T-helper 1 cell treated with Interleukin-12 subunit alpha and Interleukin-12 subunit beta and Interleukin-4 antibody, amounts not matched to agents 30 μg/mL and 1 μg/mL, for 36 hours (primary cell): Measurements from ENCODE around the gene STK32C.
A peak's percentile ranks its signal among the peaks of the same experiment; 100 is the strongest.
"Not testable (repeated sequence)": the region's sequence is repeated elsewhere in the genome, so short reads cannot be mapped to it uniquely, and the experiment has no call there.

Source experiments
- H3K27ac Mint-ChIP-seq: one replicate; pipeline ENCODE4 v1.8.0; 2021; ENCODE audit warnings: mild to moderate bottlenecking, mixed read lengths
- H3K27me3 Mint-ChIP-seq: one replicate; pipeline ENCODE4 v1.8.0; 2021; ENCODE audit warnings: low read depth, mixed read lengths
- H3K36me3 Mint-ChIP-seq: one replicate; pipeline ENCODE4 v1.8.0; 2021; ENCODE audit warnings: low read depth, mixed read lengths
- H3K4me1 Mint-ChIP-seq: one replicate; pipeline ENCODE4 v1.8.0; 2021; ENCODE audit warnings: low read depth, mixed read lengths
- H3K4me3 Mint-ChIP-seq: one replicate; pipeline ENCODE4 v1.8.0; 2021; ENCODE audit warnings: mild to moderate bottlenecking, moderate library complexity, mixed read lengths
- H3K9me3 Mint-ChIP-seq: one replicate; pipeline ENCODE4 v1.8.0; 2021; ENCODE audit warnings: mixed read lengths

STK32C gene

DNA sequence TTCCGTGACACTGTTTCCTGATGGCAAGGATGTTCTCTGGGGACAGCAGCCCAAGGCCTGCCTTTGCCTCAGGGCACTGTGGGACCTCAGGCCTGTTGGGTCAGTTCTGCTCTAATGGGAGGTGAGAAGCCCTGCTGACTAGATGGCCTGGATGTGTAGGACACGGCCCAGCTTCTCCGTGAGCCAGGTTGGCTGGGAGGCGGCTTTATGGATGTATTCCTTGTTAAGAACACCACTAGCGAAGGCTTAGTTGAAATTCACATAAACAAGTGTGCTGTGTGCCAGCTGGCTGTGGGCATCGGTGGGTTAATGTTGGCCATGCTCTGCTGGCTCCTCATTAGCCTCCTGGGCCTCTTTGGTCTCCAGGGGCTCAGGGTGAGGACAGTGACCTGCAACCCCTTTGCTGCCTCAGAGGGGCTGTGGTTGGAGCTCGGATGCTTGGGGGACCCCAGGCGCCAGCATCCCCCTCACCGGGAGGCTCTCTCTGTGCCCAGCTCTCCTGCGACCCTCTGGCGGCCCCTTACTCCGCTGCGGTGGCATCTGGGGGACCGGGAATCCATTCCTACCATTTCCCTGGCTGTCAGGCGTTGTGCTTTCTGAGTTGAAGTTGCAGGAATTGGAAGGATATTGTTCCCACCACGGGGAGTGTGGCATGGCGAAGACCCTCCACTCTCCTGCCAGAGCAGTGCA lies 143.8 kb downstream of the STK32C start:
- no peaks in the 10 kb centered on the region for H3K9me3 Mint-ChIP-seq
- H3K4me3 Mint-ChIP-seq, result no peak overlapping the region
- H3K27ac Mint-ChIP-seq, result peak overlapping the region; percentile 83
- H3K36me3 Mint-ChIP-seq, result peaks cover 1% of the 10 kb centered on the region
- peaks cover 34% of the 10 kb centered on the region for H3K4me1 Mint-ChIP-seq
- H3K27me3 Mint-ChIP-seq, result no peaks in the 10 kb centered on the region

GRCh38 chr10:132163278-132163765 lies 144.4 kb downstream of the STK32C start:
- Mint-ChIP-seq H3K27ac (peak overlapping the region; percentile 98), H3K27me3 (no peaks in the 10 kb centered on the region), H3K9me3 (no peaks in the 10 kb centered on the region), H3K4me3 (no peak overlapping the region), H3K4me1 (peaks cover 37% of the 10 kb centered on the region), H3K36me3 (peaks cover 1% of the 10 kb centered on the region)

GRCh38 chr10:132162590-132163277 lies 145.0 kb downstream of the STK32C start:
- Mint-ChIP-seq H3K27me3 (no peaks in the 10 kb centered on the region), H3K36me3 (peaks cover 1% of the 10 kb centered on the region)

DNA sequence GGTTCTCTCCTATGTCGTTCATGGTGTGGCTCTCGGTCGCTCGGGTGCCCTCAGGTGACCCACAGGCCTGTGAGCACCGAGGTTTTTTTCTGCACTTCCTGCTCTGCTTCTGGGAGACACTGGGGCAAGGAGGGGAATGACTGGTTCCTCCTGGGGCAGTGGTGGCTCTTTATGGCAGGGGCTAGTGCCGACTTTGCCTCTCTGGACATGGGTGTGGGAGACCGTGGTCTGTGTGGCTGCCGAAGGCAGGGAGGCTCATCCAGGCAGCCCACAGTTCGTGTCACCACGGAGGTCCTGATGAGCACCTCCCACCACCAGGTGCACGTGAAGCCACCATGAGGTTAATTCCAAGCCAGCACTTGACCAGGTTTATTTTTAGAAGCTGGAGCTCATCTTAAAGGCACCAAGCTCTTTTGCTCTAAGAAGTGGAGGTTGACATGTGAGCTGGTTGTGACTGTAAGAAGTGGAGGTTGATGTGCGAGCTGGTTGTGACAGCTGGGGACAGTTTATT lies 145.7 kb downstream of the STK32C start:
- H3K27me3 Mint-ChIP-seq, result no peaks in the 10 kb centered on the region
- peaks cover 40% of the 10 kb centered on the region for H3K4me1 Mint-ChIP-seq
- H3K36me3 Mint-ChIP-seq, result peaks cover 1% of the 10 kb centered on the region
- H3K27ac Mint-ChIP-seq, result peak overlapping the region; percentile 98
- H3K4me3 Mint-ChIP-seq, result peak overlapping the region; percentile 75
- no peaks in the 10 kb centered on the region for H3K9me3 Mint-ChIP-seq

More at GRCh38 chr10:132162590-132163277, 145.0 kb downstream of the STK32C start:
- H3K4me1 Mint-ChIP-seq, result peaks cover 41% of the 10 kb centered on the region
- H3K4me3 Mint-ChIP-seq, result peak overlapping the region; percentile 75
- no peaks in the 10 kb centered on the region for H3K9me3 Mint-ChIP-seq
- peak overlapping the region; percentile 98 for H3K27ac Mint-ChIP-seq

- H3K9me3 Mint-ChIP-seq, H3K27me3 Mint-ChIP-seq, H3K36me3 Mint-ChIP-seq: not testable (repeated sequence)
- peak overlapping the region; percentile 30 for H3K4me3 Mint-ChIP-seq
- H3K27ac Mint-ChIP-seq, result peak overlapping the region; percentile 92
- H3K4me1 Mint-ChIP-seq, result peaks cover 35% of the 10 kb centered on the region
Observed at GRCh38 chr10:132160834-132161622, 146.7 kb downstream of the STK32C start.

DNA sequence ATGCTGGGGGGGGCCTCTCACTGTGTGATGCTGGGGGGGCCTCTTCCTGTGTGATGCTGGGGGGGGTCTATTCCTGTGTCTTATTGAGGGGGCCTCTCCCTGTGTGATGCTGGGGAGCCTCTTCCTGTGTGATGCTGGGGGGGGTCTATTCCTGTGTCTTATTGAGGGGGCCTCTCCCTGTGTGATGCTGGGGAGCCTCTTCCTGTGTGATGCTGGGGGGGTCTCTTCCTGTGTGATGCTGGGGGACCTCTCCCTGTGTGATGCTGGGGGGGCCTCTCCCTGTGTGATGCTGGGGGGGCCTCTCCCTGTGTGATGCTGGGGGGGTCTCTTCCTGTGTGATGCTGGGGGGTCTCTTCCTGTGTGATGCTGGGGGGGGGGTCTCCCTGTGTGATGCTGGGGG lies 147.5 kb downstream of the STK32C start:
- H3K36me3 Mint-ChIP-seq, H3K9me3 Mint-ChIP-seq, H3K27me3 Mint-ChIP-seq, H3K4me3 Mint-ChIP-seq: not testable (repeated sequence)
- peak overlapping the region; percentile 98 for H3K27ac Mint-ChIP-seq
- H3K4me1 Mint-ChIP-seq, result peaks cover 34% of the 10 kb centered on the region

- Mint-ChIP-seq H3K4me3 (peak overlapping the region; percentile 72), H3K27ac (peak overlapping the region; percentile 98), H3K4me1 (peaks cover 34% of the 10 kb centered on the region)
- H3K9me3 Mint-ChIP-seq, H3K27me3 Mint-ChIP-seq, H3K36me3 Mint-ChIP-seq: not testable (repeated sequence)
Observed at GRCh38 chr10:132159302-132160230, 148.2 kb downstream of the STK32C start.

GRCh38 chr10:132158823-132159222 lies 148.9 kb downstream of the STK32C start:
- H3K36me3 Mint-ChIP-seq, result peaks cover 1% of the 10 kb centered on the region
- peak overlapping the region; percentile 98 for H3K27ac Mint-ChIP-seq
- H3K4me3 Mint-ChIP-seq, result peak overlapping the region; percentile 72
- no peaks in the 10 kb centered on the region for H3K9me3 Mint-ChIP-seq
- no peaks in the 10 kb centered on the region for H3K27me3 Mint-ChIP-seq
- H3K4me1 Mint-ChIP-seq, result peaks cover 34% of the 10 kb centered on the region

DNA sequence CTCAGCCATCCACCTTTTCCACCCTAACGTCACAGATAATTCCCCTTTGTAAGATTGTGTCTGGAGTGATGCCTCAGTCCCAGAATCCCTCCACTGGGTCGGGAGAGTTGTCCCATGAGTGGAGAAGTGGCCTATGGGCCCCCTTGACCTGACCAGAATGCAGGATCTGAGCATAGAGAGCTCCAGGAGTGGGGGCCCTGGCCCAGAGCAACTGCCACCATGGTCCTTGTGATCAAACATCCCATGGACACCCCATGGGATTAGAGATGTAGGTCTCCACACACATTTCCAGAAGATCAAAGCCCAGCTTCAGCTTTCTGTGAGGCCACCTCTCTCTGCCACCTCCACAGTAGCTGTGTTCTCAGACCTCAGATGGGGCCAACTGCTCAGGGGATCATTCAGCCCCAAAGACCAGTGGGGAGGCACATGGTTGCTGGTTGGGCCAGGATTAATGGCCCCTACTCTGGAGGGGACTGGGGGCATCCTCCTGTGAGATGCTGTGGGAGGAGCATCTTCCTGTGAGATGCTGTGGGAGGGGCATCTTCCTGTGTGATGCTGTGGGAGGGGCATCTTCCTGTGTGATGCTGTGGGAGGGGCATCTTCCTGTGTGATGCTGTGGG lies 149.5 kb downstream of the STK32C start:
- Mint-ChIP-seq H3K36me3 (peaks cover 1% of the 10 kb centered on the region), H3K27ac (peak overlapping the region; percentile 83), H3K4me1 (peaks cover 30% of the 10 kb centered on the region), H3K27me3 (no peaks in the 10 kb centered on the region), H3K9me3 (no peaks in the 10 kb centered on the region), H3K4me3 (no peak overlapping the region)
